ENCODE measurements around the gene EHBP1. TPM values are rescaled to one million over a fixed set of nuclear protein-coding genes. Genes with fewer than 3 reads are reported as not detected.

Gene EHBP1
- total RNA-seq, 6 donors from 2014 or later, result 36.2 to 78.5 (median 43.2) TPM

DNA sequence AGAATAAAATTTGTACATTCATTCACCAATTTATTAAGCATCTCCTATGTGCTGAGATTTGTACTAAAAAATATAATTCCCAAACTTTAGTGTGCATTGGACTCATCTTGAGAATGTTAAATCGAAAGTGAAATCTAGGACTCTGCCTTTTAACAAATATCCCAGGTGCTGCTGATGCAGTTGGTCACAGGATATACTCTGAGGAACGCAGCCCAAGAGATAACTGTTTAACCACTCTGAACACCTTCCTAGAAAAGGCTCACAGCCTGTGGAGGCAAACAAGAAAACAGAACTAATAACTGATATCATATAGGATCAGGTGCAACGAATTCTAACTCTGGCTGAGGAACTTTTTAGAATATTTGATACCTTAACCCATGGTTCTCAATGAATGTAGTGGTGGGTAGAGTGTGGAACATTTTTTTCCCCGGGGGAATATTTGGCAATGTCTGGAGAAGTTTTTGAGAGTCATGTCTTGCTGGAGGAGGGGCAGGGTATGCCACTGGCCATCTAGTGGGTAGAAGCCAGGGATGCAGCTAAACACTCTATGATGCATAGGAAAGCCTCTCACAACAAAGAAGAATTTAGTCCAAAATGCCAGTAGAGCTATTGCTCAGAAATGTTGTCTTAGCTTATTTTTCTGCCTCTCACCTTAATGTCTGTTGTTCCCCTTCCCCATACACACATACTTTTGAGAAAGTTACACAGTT lies 96.5 kb downstream of the EHBP1 start:
- ATAC-seq (ENCODE audit: low FRiP score in 2 of 2) (no peak), DNase-seq (no peak)
- TF ChIP-seq, protein P1, sequence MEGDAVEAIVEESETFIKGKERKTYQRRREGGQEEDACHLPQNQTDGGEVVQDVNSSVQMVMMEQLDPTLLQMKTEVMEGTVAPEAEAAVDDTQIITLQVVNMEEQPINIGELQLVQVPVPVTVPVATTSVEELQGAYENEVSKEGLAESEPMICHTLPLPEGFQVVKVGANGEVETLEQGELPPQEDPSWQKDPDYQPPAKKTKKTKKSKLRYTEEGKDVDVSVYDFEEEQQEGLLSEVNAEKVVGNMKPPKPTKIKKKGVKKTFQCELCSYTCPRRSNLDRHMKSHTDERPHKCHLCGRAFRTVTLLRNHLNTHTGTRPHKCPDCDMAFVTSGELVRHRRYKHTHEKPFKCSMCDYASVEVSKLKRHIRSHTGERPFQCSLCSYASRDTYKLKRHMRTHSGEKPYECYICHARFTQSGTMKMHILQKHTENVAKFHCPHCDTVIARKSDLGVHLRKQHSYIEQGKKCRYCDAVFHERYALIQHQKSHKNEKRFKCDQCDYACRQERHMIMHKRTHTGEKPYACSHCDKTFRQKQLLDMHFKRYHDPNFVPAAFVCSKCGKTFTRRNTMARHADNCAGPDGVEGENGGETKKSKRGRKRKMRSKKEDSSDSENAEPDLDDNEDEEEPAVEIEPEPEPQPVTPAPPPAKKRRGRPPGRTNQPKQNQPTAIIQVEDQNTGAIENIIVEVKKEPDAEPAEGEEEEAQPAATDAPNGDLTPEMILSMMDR (IDR thresholded peaks at IDR 0.05), result no peak
- no peak for TF ChIP-seq EP300 (IDR thresholded peaks at IDR 0.05)
- no peak for TF ChIP-seq POLR2AphosphoS5 (IDR thresholded peaks at IDR 0.05)
- TF ChIP-seq POLR2A (IDR thresholded peaks at IDR 0.05), result no peak
- Histone ChIP-seq H3K4me3 (no peak overlapping the region), H3K4me1 (no peaks in the 10 kb centered on the region), H3K27ac (no peak overlapping the region), H3K9me3 (no peaks in the 10 kb centered on the region), H3K27me3 (no peaks in the 10 kb centered on the region), H3K36me3 (no peaks in the 10 kb centered on the region)
- WGBS, 2 donors, result 82 to 92% methylated on average over 4 of the region's 4 CpGs

DNA sequence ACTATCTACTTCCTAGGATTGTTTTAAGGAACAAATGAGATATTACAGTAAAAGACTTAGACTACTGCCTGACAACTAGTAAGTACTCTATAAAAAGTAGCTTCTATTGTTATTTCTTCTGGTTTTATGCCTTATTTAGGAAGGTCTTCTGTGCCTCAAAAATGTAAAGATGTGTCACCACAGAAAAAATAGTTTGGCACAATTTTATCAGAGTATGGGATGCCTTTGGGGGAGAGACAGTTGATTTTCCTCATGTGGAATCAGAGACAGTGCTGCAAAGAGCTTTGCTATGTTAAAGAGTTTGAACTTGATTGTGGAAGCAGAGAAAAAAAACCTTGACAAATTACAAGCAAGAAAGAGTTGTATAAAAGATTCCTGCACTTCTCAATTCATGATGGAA lies 98.4 kb downstream of the EHBP1 start:
- no peaks in the 10 kb centered on the region for H3K27me3 ChIP-seq
- ATAC-seq (ENCODE audit: low FRiP score in 2 of 2), result no peak
- no peaks in the 10 kb centered on the region for H3K4me1 ChIP-seq
- H3K27ac ChIP-seq, result no peak overlapping the region
- no peak for TF ChIP-seq POLR2A (IDR thresholded peaks at IDR 0.05)
- no peak for TF ChIP-seq EP300 (IDR thresholded peaks at IDR 0.05)
- TF ChIP-seq, protein P1 (IDR thresholded peaks at IDR 0.05), result no peak
- TF ChIP-seq POLR2AphosphoS5 (IDR thresholded peaks at IDR 0.05), result no peak
- H3K36me3 ChIP-seq, result no peaks in the 10 kb centered on the region
- no peaks in the 10 kb centered on the region for H3K9me3 ChIP-seq
- no peak for DNase-seq
- H3K4me3 ChIP-seq, result no peak overlapping the region

DNA sequence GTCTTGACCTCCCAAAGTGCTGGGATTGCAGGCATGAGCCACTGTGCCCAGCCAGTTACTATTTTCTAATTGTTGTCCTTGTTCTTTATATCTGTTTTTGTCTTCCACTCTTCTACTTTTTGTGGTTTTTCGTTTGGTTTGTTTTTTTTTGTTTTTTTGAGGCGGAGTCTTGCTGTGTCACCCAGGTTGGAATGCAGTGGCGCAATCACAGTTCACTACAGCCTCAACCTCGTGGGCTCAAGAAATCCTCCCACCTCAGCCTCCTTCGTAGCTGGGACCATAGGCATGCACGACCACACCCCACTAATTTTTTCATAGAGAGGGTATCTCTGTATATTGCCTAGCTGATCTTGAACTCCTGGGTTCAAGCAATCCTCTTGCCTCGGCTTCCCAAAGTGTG lies 100.7 kb downstream of the EHBP1 start:
- Histone ChIP-seq H3K4me3 (no peak overlapping the region), H3K4me1 (no peaks in the 10 kb centered on the region), H3K27me3 (no peaks in the 10 kb centered on the region), H3K27ac (no peak overlapping the region), H3K9me3 (no peaks in the 10 kb centered on the region), H3K36me3 (no peaks in the 10 kb centered on the region)
- ATAC-seq (ENCODE audit: low FRiP score in 2 of 2) (no peak), DNase-seq (no peak)
- WGBS, 2 donors, result 95 to 97% methylated on average over 7 of the region's 7 CpGs
- TF ChIP-seq POLR2A (IDR thresholded peaks at IDR 0.05), result no peak
- TF ChIP-seq, protein P1 (IDR thresholded peaks at IDR 0.05), result no peak
- no peak for TF ChIP-seq POLR2AphosphoS5 (IDR thresholded peaks at IDR 0.05)
- no peak for TF ChIP-seq EP300 (IDR thresholded peaks at IDR 0.05)

DNA sequence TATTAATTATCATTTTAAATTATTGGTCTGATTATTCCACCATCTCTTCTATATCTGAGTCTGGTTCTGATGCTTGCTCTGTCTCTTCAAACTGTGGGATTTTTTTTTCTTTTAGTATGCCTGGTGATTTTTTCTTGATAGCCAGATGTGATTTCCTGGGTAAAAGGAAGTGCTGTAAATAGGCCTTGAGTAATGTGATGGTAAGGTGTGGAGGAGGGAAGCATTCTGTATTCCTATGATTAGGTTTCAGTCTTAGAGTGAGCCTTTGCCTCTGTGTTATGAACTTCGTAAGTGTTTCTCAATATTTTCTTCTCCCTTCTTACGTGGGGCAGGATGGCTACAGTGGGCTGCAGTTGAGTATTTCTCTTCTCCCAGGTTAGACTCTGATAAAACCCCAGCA lies 103.0 kb downstream of the EHBP1 start:
- H3K27me3 ChIP-seq, result no peaks in the 10 kb centered on the region
- H3K4me1 ChIP-seq, result no peaks in the 10 kb centered on the region
- 75 to 88% methylated on average over 2 of the region's 2 CpGs for WGBS, 2 donors
- no peaks in the 10 kb centered on the region for H3K9me3 ChIP-seq
- DNase-seq (no peak), ATAC-seq (ENCODE audit: low FRiP score in 2 of 2) (no peak)
- H3K4me3 ChIP-seq, result no peak overlapping the region
- TF ChIP-seq POLR2AphosphoS5 (IDR thresholded peaks at IDR 0.05), result no peak
- TF ChIP-seq POLR2A (IDR thresholded peaks at IDR 0.05), result no peak
- TF ChIP-seq, protein P1 (IDR thresholded peaks at IDR 0.05), result no peak
- TF ChIP-seq EP300 (IDR thresholded peaks at IDR 0.05), result no peak
- no peaks in the 10 kb centered on the region for H3K36me3 ChIP-seq
- H3K27ac ChIP-seq, result no peak overlapping the region

DNA sequence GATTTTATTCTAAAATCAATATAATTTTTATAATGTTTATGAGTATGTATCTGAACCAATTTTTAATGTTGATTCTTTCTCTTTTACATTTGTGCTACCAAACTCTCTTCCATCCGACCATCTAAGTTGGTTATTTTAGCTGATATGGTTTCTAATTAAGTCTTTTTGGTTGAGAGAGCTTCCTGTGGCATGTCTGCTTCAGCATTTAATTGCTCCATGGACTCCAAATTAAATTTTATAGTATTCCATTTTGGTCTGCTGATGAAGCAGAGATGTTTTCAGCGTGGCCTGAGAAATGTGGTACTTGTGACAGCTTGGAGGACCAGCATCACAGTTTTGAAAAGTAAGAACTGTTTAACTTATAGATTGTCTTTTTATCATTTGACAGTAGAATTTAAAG lies 105.6 kb downstream of the EHBP1 start:
- no peaks in the 10 kb centered on the region for H3K27me3 ChIP-seq
- H3K4me1 ChIP-seq, result no peaks in the 10 kb centered on the region
- no peaks in the 10 kb centered on the region for H3K9me3 ChIP-seq
- 96 to 97% methylated on average over 2 of the region's 2 CpGs for WGBS, 2 donors
- no peaks in the 10 kb centered on the region for H3K36me3 ChIP-seq
- no peak overlapping the region for H3K27ac ChIP-seq
- no peak for DNase-seq
- TF ChIP-seq POLR2A (IDR thresholded peaks at IDR 0.05), result no peak
- no peak for TF ChIP-seq EP300 (IDR thresholded peaks at IDR 0.05)
- no peak for TF ChIP-seq POLR2AphosphoS5 (IDR thresholded peaks at IDR 0.05)
- TF ChIP-seq, protein P1 (IDR thresholded peaks at IDR 0.05), result no peak
- ATAC-seq (ENCODE audit: low FRiP score in 2 of 2), result no peak
- no peak overlapping the region for H3K4me3 ChIP-seq

Measured in upper lobe of left lung (tissue), 6 donors.